ENCODE results near the gene BANP.

BANP gene

GRCh38 chr16:87922250-87922871 is 28.9 kb upstream of the BANP start:
- Histone ChIP-seq H3K9me3 (ENCODE audit: low read length) (no peaks in the 10 kb centered on the region), H3K9ac (ENCODE audit: low read length) (no peak overlapping the region), H4K20me1 (ENCODE audit: insufficient read depth, low read length) (no peaks in the 10 kb centered on the region), H3K36me3 (ENCODE audit: insufficient read depth, low read length) (no peaks in the 10 kb centered on the region), H3K27ac (ENCODE audit: low read depth, low read length, poor library complexity, severe bottlenecking) (no peak overlapping the region), H3F3A (ENCODE audit: insufficient read depth, low read length) (no peaks in the 10 kb centered on the region), H2AFZ (ENCODE audit: low read length) (no peak overlapping the region), H3K4me3 (ENCODE audit: low read depth, low read length, poor library complexity, severe bottlenecking) (no peak overlapping the region), H3K4me1 (ENCODE audit: insufficient read depth, low read length, severe bottlenecking) (peaks cover 6% of the 10 kb centered on the region), H3K9me2 (ENCODE audit: low read depth, low read length) (no peaks in the 10 kb centered on the region), H3K4me2 (ENCODE audit: low read length) (no peak overlapping the region), H3K27me3 (ENCODE audit: insufficient read depth, low read length) (peaks cover 8% of the 10 kb centered on the region; the same call in 1 of the 2 replicates), H3K79me2 (ENCODE audit: insufficient read depth, low read length) (no peaks in the 10 kb centered on the region)
- TF ChIP-seq EZH2 (IDR thresholded peaks at IDR 0.05; ENCODE audit: borderline replicate concordance, low read length) (no peak), CTCF (IDR thresholded peaks at IDR 0.05; ENCODE audit: low read length) (no peak)

GRCh38 chr16:87924041-87924810 is 27.0 kb upstream of the BANP start:
- no peaks in the 10 kb centered on the region for H3K9me3 ChIP-seq (ENCODE audit: low read length)
- peaks cover 8% of the 10 kb centered on the region; the same call in 1 of the 2 replicates for H3K27me3 ChIP-seq (ENCODE audit: insufficient read depth, low read length)
- no peaks in the 10 kb centered on the region for H3F3A ChIP-seq (ENCODE audit: insufficient read depth, low read length)
- H2AFZ ChIP-seq (ENCODE audit: low read length): no peak overlapping the region
- H3K36me3 ChIP-seq (ENCODE audit: insufficient read depth, low read length): no peaks in the 10 kb centered on the region
- no peaks in the 10 kb centered on the region for H3K9me2 ChIP-seq (ENCODE audit: low read depth, low read length)
- no peak overlapping the region for H3K4me3 ChIP-seq (ENCODE audit: low read depth, low read length, poor library complexity, severe bottlenecking)
- H3K79me2 ChIP-seq (ENCODE audit: insufficient read depth, low read length): no peaks in the 10 kb centered on the region
- no peak overlapping the region for H3K9ac ChIP-seq (ENCODE audit: low read length)
- no peak overlapping the region for H3K27ac ChIP-seq (ENCODE audit: low read depth, low read length, poor library complexity, severe bottlenecking)
- H4K20me1 ChIP-seq (ENCODE audit: insufficient read depth, low read length): no peaks in the 10 kb centered on the region
- H3K4me1 ChIP-seq (ENCODE audit: insufficient read depth, low read length, severe bottlenecking): peaks cover 6% of the 10 kb centered on the region
- TF ChIP-seq EZH2 (IDR thresholded peaks at IDR 0.05; ENCODE audit: borderline replicate concordance, low read length) (no peak), CTCF (IDR thresholded peaks at IDR 0.05; ENCODE audit: low read length) (no peak)
- no peak overlapping the region for H3K4me2 ChIP-seq (ENCODE audit: low read length)

- H3K4me2 ChIP-seq (ENCODE audit: low read length): no peak overlapping the region
- H4K20me1 ChIP-seq (ENCODE audit: insufficient read depth, low read length): no peaks in the 10 kb centered on the region
- no peaks in the 10 kb centered on the region for H3K79me2 ChIP-seq (ENCODE audit: insufficient read depth, low read length)
- H2AFZ ChIP-seq (ENCODE audit: low read length): no peak overlapping the region
- no peak overlapping the region for H3K27ac ChIP-seq (ENCODE audit: low read depth, low read length, poor library complexity, severe bottlenecking)
- H3K9ac ChIP-seq (ENCODE audit: low read length): no peak overlapping the region
- H3K9me3 ChIP-seq (ENCODE audit: low read length): no peaks in the 10 kb centered on the region
- no peaks in the 10 kb centered on the region for H3K36me3 ChIP-seq (ENCODE audit: insufficient read depth, low read length)
- no peaks in the 10 kb centered on the region for H3F3A ChIP-seq (ENCODE audit: insufficient read depth, low read length)
- no peak overlapping the region for H3K4me3 ChIP-seq (ENCODE audit: low read depth, low read length, poor library complexity, severe bottlenecking)
- H3K27me3 ChIP-seq (ENCODE audit: insufficient read depth, low read length): peaks cover 8% of the 10 kb centered on the region; the same call in 1 of the 2 replicates
- no peak for TF ChIP-seq CTCF (IDR thresholded peaks at IDR 0.05; ENCODE audit: low read length)
- no peak for TF ChIP-seq EZH2 (IDR thresholded peaks at IDR 0.05; ENCODE audit: borderline replicate concordance, low read length)
- H3K4me1 ChIP-seq (ENCODE audit: insufficient read depth, low read length, severe bottlenecking): peaks cover 6% of the 10 kb centered on the region
- H3K9me2 ChIP-seq (ENCODE audit: low read depth, low read length): no peaks in the 10 kb centered on the region
Measured at GRCh38 chr16:87924811-87925670, 26.2 kb upstream of the BANP start.

Data from OCI-LY1 (cell line).